ENCODE results near the gene VDAC1. TPM values are rescaled to one million over a fixed set of nuclear protein-coding genes. Genes with fewer than 3 reads are reported as not detected.

The VDAC1 gene
- total RNA-seq, 1 donor from 2014 or later: 224 TPM

GRCh38 chr5:133921979-133922378 is 82.8 kb downstream of the VDAC1 start:
- DNase-seq (ENCODE audit: low spot score): no peak
- no peak overlapping the region for H3K27ac Mint-ChIP-seq
- Histone ChIP-seq H3K79me2 (ENCODE audit: low read depth) (no peaks in the 10 kb centered on the region), H3K27ac (no peak overlapping the region), H3K4me3 (no peak overlapping the region), H2AFZ (replicated peaks) (no peak overlapping the region), H3K4me2 (no peak overlapping the region), H3K9me3 (ENCODE audit: low read depth) (no peaks in the 10 kb centered on the region), H3K27me3 (no peaks in the 10 kb centered on the region), H3K9ac (no peak overlapping the region), H3K4me1 (no peaks in the 10 kb centered on the region), H3K36me3 (no peaks in the 10 kb centered on the region), H3F3A (ENCODE audit: low read depth) (no peaks in the 10 kb centered on the region), H4K20me1 (ENCODE audit: low read depth) (no peaks in the 10 kb centered on the region)
- H3K4me1 Mint-ChIP-seq: peaks cover 6% of the 10 kb centered on the region
- peaks cover 8% of the 10 kb centered on the region for H3K27me3 Mint-ChIP-seq (ENCODE audit: insufficient read depth, low read depth)
- H3K9me3 Mint-ChIP-seq: no peaks in the 10 kb centered on the region
- no peaks in the 10 kb centered on the region for H3K36me3 Mint-ChIP-seq
- TF ChIP-seq CTCF (IDR thresholded peaks at IDR 0.05) (no peak), EZH2 (IDR thresholded peaks at IDR 0.05) (no peak), EZH2phosphoT487 (IDR thresholded peaks at IDR 0.05) (no peak)
- H3K4me3 Mint-ChIP-seq: no peak overlapping the region

Other genes with a start within 250 kb of the VDAC1 start
- 71.0 and 120 TPM in 2 replicates for gene C5orf15, start 36.4 kb downstream of the VDAC1 start, total RNA-seq (ENCODE audit: low replicate concordance)
- gene TCF7, start 109.7 kb upstream of the VDAC1 start, total RNA-seq (ENCODE audit: low replicate concordance): 0.73 and 1.8 TPM in 2 replicates
- 507 and 758 TPM in 2 replicates for gene SKP1, start 172.0 kb upstream of the VDAC1 start, total RNA-seq (ENCODE audit: low replicate concordance)
- gene PPP2CA, start 221.1 kb upstream of the VDAC1 start, total RNA-seq (ENCODE audit: low replicate concordance): 216 and 251 TPM in 2 replicates